GM21825 (cell line): ENCODE results near the gene USP37.
"Not testable (repeated sequence)": the region's sequence is repeated elsewhere in the genome, so short reads cannot be mapped to it uniquely, and the experiment has no call there.

Source experiments
- ATAC-seq: cut with Tn5 transposase; IDR thresholded peaks from one replicate; pipeline ENCODE4 v1.9.1; 2021; ENCODE audit warnings: mild to moderate bottlenecking, moderate library complexity; ENCODE audit not compliant: unreplicated experiment

The USP37 gene

GRCh38 chr2:218557941-218558340 is 10.2 kb downstream of the USP37 start:
- no peak for ATAC-seq

GRCh38 chr2:218555527-218555926 is 12.6 kb downstream of the USP37 start:
- ATAC-seq, result no peak

- ATAC-seq, result not testable (repeated sequence)
These were observed 13.9 kb downstream of the USP37 start for GRCh38 chr2:218554225-218554624.

- no peak for ATAC-seq
These were observed 20.2 kb downstream of the USP37 start for GRCh38 chr2:218547978-218548377.

- ATAC-seq, result no peak
These were observed 20.6 kb downstream of the USP37 start for GRCh38 chr2:218547511-218547910.

GRCh38 chr2:218546012-218546411 is 22.1 kb downstream of the USP37 start:
- no peak for ATAC-seq

- no peak for ATAC-seq
These were observed 28.1 kb downstream of the USP37 start for GRCh38 chr2:218540015-218540414.

- no peak for ATAC-seq
These were observed 31.2 kb downstream of the USP37 start for GRCh38 chr2:218536804-218537494.

- ATAC-seq, result no peak
These were observed 38.2 kb downstream of the USP37 start for GRCh38 chr2:218529990-218530389.

- ATAC-seq, result not testable (repeated sequence)
These were observed 39.7 kb downstream of the USP37 start for GRCh38 chr2:218528409-218528808.

GRCh38 chr2:218523651-218524050 is 44.5 kb downstream of the USP37 start:
- ATAC-seq, result no peak

GRCh38 chr2:218518876-218519275 is 49.3 kb downstream of the USP37 start:
- no peak for ATAC-seq

GRCh38 chr2:218517434-218518206 is 50.5 kb downstream of the USP37 start:
- peak; percentile 58 for ATAC-seq

GRCh38 chr2:218516614-218517013 is 51.5 kb downstream of the USP37 start:
- ATAC-seq, result no peak

GRCh38 chr2:218513676-218514075 is 54.5 kb downstream of the USP37 start:
- ATAC-seq, result no peak

- ATAC-seq, result no peak
These were observed 59.9 kb downstream of the USP37 start for GRCh38 chr2:218508299-218508698.

GRCh38 chr2:218505754-218506371 is 62.3 kb downstream of the USP37 start:
- no peak for ATAC-seq

- no peak for ATAC-seq
These were observed 66.5 kb downstream of the USP37 start for GRCh38 chr2:218501665-218502064.

GRCh38 chr2:218500501-218501060 is 67.6 kb downstream of the USP37 start:
- no peak for ATAC-seq

GRCh38 chr2:218485986-218486667 is 82.0 kb downstream of the USP37 start:
- no peak for ATAC-seq

- no peak for ATAC-seq
These were observed 85.5 kb downstream of the USP37 start for GRCh38 chr2:218482651-218483050.
